Activated CD8-positive, alpha-beta memory T cell treated with anti-CD3 and anti-CD28 coated beads, Interleukin-2, amount 50 U/mL, for 24 hours (primary cell): ENCODE measurements around the gene VWA8.
"Not testable (repeated sequence)": the region's sequence is repeated elsewhere in the genome, so short reads cannot be mapped to it uniquely, and the experiment has no call there.

Experiments used
- DNase-seq: peaks from one replicate; pipeline ENCODE4 v3.0.0-alpha.2; 2020; ENCODE audit errors: extremely low read depth

VWA8 gene

DNA sequence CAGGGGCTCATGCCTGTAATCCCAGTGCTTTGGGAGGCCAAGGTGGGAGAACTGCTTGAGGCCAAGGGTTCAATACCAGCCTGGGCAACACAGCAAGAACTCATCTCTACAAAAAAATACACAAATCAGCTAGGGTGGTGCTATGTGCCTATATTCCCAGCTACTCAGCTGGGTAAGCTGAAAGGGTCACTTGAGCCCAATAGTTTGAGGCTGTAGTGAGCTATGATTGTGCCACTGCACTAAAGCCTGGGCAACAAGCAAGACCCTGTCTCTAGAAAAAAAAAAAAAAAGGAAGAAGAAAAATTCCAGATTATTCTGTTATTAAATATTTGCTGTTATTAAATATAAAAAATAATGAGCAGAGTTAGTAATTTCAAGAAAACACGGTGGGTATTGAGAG, 372.5 kb downstream of the VWA8 start:
- DNase-seq = no peak

DNA sequence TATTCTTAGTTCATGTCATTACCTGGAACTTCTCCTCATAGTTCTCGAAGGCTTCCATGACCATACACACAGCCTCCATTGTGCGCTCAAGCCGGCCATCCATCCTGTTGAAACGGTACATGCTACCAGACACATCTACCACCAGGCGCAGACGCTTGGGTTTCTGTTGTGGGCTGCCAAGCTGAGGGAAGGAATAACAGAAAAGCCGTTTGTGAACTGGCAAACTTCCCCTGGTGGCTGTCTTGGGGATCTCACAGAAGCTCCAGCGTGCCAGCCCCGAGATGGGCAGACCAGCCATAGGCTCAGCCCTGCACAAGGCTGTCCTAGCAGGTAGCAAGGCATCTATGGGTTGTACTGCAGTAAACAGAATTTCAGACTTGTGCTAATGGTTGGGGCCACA, 373.4 kb downstream of the VWA8 start:
- no peak for DNase-seq

DNA sequence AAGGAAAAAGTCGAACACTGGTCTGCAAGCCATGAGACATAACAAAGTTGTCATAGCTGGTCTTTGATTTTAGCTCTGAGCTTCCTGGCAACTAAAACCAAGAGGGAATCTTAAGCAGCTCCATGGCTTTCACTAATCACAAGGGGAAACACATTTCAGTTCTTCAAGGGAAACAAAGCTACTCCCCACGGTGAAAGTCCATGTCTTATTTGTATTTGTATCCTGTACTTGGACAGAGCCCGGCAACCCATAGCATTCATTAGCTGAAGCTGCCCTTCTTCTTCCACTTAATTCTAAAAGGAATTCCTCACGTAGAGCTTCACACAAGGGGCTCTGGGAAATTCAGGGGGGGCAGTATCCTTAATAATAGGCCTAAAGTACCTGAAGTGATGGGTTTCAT, 374.7 kb downstream of the VWA8 start:
- no peak for DNase-seq

DNA sequence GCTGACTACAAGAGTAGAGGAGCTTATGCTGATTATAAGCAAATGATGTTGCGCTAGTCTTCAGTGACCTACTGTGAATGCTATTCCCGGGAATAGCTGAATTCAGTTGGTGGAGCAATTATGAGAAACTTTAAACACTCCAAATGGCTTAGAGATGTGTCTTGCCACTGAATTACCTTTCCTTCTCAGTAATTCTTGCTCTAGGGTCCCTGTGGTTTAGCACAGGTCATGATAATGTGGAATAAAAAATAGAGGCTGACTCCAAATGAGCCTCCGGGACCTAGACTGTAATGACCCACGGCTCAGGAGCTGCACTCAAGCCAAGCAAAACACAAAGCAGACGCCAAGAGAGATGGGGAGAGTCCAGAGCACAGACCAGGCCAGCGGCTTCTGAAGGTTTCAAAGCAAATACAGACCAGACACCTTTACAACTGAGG, 378.9 kb downstream of the VWA8 start:
- no peak for DNase-seq

- no peak for DNase-seq
These were observed 380.6 kb downstream of the VWA8 start for GRCh38 chr13:41580345-41580744.

DNA sequence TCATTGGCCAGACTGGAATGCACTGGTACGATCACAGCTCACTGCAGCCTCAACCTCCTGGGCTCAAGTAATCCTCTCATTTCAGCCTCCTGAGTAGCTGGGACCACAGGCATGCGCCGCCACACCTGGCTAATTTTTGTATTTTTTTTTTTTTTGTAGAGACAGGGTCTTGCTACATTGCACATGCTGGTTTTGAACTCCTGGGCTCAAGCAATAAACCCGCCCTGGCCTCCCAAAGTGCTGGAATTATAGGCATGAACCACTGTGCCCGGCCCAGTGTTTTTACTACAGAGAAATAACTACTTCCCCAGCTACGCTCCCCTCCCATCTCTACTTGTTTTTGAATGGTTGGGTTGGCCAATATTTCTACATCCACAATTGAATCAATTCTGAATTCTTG, 381.0 kb downstream of the VWA8 start:
- DNase-seq = no peak

DNA sequence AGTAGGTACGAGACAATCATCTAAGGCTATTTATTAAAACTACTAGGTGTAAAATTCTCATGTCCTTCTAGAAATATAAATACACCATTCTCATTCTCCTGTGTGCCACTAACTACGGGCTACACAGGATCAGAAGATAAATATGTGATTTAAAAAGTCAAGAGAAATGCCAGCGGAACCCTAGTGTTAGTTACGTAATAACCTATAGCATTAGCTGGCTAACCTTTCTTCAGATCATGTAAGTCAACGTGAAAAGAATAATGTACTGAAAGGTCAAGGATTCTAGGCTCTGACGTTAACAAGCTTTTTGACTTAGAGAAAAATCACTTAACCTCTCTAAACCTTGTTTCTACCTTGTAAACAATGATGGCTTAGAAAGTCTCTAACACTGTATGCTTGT, 381.7 kb downstream of the VWA8 start:
- no peak for DNase-seq

DNA sequence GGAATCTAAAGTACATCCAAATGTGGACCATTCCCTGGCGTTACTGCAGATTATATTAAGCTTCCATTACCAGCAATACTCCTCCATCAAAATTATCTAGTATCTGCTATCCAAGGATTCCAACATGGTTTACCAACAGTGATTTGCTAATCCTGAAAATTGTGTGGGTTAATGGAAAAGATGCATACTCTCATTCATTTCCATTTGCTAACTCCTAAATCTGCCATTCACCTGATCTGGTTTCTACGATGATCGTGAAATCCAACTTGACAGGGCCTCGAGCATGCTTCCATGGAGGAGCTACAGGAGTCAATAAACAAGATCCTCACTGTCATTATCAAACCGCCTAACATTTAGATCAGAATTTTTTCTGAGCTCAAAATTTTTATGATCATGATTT, 382.5 kb downstream of the VWA8 start:
- DNase-seq = no peak

DNA sequence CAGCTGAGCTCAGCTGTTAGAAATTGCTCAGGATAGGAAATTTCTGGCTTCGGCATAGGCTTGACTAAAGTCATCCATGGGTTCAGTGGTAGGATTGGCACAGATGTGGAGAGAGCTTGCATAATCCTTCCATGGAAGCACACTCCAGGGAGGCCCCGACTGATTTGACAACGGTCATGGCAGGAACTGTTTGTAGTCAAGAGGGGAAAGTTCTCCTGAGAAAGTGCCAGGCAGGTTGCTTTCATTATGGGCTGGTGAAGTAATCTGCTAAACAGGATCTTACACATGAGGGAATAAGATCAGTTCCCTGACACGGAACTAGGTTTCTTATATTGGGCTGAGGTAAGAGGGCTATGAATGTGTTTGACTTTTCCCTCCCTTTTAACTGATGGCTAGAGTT, 383.5 kb downstream of the VWA8 start:
- no peak for DNase-seq

DNA sequence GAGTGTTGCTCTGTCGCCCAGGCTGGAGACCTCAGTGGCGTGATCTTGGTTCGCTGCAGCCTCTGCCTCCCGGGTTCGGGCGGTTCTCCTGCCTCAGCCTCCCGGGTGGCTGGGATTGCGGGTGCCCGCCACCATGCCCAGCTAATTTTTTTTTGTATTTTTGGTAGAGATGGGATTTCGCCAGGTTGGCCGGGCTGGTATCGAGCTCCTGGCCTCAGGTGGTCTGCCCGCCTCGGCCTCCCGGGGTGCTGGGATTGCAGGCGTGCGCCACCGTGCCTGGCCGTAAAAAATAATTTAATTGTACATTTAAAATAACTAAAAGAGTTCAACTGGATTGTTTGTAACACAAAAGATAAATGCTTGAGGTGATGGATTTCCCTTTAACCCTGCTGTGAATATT, 387.3 kb downstream of the VWA8 start:
- DNase-seq = not testable (repeated sequence)

DNA sequence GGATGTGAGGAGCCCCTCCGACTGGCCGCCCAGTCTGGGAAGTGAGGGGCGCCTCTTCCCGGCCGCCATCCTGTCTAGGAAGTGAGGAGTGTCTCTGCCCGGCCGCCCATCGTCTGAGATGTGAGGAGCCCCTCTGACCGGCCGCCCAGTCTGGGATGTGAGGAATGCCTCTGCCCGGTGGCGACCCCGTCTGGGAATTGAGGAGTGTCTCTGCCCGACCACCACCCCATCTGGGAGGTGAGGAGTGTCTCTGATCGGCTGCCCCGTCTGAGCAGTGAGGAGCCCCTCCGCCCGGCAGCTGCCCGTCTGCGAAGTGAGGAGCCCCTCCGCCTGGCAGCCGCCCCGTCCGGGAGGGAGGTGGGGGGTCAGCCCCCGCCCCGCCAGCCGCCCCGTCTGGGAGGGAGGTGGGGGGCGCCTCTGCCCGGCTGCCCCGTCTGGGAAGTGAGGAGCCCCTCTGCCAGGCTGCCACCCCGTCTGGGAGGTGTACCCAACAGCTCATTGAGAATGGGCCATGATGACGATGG, 389.0 kb downstream of the VWA8 start:
- not testable (repeated sequence) for DNase-seq

DNA sequence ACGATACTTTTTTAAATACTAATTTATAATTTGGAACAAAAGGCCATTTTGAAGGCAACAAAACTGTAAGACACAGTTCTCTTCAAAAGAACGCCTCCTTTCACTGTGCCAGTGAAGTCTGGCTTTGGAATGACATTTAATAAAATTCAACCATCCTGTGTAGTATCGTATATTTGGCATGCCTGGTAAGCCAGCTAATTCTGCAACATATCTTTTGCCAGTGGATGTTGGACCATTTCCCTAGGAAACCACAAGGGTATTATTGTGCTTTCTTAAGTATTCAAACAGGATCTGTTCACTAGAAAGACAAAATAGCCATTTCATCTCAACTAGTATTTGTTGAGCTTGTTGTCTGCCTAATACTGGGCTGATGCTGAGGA, 391.9 kb downstream of the VWA8 start:
- DNase-seq = no peak

DNA sequence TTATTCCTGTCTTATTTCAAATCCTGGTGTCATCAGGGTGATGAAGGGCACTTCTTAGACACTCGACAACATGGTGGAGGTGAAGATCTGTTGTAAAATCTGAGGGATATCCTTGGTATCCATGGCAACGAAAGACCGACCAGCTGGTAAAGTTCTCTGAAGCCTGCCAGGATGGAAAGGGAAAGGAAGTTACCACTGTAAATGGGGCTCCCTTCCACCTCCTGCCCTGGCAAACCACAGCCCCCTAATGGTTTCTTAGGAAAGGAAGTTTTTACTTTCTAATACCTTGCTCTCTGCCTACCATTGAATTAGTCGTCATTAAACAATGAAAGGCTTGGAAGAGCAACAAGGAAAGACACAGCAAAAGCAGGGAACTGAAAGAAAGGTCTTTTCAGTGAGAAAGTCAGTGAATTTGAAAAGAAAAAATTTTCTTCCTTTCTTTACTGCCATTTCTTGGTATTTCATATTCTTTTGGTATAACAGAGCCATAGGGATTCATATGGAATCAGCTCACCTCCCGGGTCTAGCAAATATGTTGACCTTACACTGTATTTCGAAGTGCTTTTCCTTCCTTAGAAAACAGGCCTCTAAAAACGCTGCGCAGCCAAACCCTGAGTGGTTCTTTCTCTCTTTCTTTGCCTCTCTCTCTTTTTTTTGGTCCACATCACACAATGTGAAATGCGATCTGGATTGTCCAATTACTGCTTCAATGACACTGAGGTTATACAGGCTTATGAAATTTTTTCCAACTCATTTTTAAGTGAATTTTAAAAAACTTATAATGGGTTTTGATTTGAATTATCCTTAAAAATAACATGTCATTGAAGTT, 392.6 kb downstream of the VWA8 start:
- DNase-seq = no peak

DNA sequence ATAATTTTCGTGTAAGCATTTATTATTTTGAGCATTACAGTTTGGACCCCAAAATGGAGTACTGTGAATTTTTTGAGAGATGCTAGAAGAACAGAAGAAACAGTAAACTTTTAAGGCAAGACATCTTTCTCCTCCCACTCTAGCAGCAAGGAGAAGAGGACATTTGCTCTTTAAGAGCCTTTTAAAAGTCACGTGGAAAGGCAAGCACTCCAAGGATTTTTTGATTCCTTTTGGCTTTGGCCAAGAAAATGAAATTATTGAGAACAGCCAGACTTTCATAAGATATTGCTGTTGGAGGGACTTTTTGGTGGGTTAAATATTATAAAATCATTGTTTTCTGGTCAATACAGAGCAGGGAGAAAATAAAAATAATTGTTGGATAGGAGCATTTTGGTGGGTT, 393.5 kb downstream of the VWA8 start:
- DNase-seq = no peak

- DNase-seq = no peak
These were observed 395.1 kb downstream of the VWA8 start for GRCh38 chr13:41565846-41566245.

- DNase-seq = no peak
These were observed 395.7 kb downstream of the VWA8 start for GRCh38 chr13:41565216-41565615.

DNA sequence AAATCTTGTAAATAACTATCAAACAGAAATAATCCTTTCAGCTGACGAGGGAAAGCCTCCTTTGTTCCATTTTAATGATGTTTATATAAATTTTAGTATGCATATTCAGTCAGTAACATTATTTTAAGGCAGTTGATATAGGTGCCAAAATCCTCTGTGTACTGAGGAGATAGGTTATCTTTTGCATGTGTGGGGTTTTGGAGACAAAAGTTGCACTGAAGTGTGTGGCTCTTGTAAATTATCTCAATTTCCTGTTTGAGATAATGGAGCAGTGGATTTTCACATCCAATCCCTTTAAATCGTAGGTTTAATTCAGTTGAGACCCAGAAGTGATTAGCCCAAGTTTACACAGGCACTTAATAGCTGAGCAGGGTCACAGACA, 396.9 kb downstream of the VWA8 start:
- DNase-seq = no peak

DNA sequence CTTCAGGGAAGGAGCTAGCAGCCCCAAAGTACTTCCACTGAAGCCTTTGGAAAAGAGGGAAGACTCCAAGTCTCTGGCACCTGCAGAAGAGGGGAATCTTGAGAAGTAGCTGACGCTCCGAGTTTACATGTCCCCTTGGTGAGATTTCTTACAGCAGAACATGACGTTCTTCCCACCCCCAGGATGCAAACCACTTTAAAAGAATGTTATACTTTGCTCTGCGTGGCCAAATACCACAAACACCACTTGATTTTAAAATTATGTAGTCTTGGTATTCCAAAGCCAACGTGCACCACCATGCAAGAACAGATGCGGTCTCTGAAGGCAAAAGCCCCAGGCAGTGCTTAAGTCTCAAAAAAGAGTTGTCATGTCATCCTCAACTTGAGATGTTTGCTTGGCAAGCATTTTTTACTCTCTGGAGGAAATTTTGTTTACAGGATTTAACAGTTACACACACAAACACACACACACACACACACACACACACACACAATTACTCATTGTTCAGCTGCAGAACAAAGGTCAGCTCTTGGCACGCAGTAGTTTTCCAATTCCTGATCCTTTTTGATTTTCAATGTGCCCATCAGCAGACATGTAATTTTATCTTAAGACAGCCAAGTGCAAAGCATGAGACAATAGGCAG, 397.4 kb downstream of the VWA8 start:
- DNase-seq = no peak

DNA sequence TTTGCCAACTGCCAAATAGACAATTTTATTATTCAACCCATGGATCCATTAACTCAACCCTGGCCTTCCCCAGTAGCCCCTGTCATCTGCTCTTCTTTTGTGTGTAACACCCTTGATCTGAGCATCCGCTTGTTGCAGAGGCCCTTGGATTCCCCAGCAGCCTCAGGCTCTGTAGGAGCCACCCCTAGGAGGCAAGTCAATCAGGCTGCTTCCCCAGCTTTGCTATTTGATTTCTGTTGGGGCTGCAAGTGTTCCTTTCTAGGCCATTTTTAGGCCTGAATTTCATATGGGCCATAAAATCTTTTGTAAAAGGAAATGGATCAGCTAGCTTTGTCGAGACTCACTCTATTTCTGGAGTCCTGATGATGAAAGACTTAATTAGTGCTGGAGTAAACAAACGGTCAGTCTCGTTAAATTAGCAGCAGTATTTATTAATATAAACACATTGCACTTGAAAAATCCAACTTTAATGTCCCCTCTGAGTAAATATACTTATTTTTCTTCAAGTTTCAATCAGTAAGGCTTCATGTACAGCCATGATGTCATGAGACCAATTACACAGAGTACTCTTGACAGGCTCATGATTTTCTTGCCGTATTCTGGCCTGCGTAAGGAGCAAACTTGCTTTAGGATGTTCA, 398.2 kb downstream of the VWA8 start:
- DNase-seq = no peak

DNA sequence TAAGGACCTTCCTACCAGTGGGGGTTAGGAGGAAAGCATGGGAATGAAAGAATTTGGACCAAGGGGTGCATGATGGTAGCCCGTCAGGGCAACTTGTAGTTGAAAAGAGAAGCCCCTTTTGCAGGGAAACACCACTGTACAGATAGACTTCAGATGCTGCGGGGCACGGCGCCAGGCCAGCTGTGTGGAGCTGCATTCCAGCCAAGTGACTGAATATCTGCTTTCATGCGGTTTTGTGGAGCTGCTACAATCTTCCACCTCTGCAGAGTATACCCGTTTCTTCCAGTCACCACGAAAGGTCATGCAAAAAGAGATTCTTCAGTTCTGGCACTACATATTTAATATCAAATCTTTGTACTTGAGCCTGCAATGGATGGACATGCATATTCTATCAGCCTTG, 398.8 kb downstream of the VWA8 start:
- no peak for DNase-seq

DNA sequence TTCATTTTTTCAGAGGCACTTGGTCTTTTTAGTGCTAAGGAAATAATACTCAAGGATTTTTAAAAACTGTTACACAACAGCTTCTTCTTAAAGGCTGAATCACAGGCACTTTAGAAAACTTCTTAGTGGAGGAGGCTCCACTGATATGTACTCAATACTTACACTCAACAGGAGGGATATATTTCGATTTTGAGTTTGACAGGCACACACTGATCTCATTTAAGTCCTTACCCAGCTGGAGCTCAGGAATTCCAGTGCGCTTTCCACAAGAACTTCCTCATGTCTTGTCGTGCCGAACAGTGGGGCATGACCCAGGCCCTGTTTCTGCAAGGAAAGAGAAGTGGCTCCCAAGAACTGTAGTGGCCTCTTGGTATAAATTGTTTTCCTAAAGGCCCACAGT, 399.7 kb downstream of the VWA8 start:
- no peak for DNase-seq

- no peak for DNase-seq
These were observed 401.9 kb downstream of the VWA8 start for GRCh38 chr13:41558781-41559560.
